ENCODE data around the gene TTC1.
"Not testable (repeated sequence)": the region's sequence is repeated elsewhere in the genome, so short reads cannot be mapped to it uniquely, and the experiment has no call there.

TTC1 gene

GRCh38 chr5:159992566-159992965, 16.4 kb upstream of the TTC1 start:
- H3K27ac ChIP-seq: no peak overlapping the region
- H3K4me3 ChIP-seq: no peak overlapping the region

DNA sequence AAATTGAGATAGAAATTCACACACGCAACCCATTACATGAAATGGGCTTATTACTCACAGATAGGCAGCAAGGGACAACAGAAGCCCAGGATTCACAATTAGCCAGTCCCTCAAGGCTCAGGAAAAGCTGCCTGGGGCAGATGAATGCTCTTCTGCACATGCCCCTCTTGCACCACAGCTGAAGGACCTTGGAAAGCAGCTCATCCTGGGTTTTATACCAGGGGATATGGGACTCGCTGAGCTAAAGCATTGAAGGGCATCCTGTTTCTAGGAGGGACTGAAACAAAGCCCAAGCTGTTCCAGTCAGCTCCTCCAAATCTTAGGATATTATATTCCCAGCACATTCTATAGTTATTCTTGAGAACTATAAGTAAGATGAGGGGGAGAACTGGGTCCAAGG, 15.7 kb upstream of the TTC1 start:
- no peak overlapping the region for H3K4me3 ChIP-seq

DNA sequence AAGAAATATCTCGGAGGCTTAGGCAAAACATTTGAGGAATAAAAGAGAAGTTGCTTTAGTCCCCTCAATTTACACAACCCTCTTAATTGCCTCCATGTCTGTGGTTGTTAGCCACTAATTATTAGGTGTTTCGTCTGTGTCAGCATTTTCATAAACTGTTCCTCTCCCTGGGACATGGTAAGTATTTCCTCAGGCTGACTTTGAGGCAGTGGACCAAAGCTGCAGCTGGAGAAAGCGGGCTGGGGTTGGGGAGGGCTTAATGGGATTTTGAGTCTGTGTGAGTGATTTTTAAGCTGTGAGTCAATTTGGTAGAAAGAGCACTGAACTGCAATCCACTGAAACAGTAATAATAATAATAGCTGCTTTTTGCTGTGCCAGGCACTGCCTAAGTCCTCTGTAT, 13.0 kb upstream of the TTC1 start:
- Histone ChIP-seq H3K27ac (no peak overlapping the region), H3K4me3 (no peak overlapping the region)

More for the DNA sequence above, 15.7 kb upstream of the TTC1 start:
- no peak overlapping the region for H3K27ac ChIP-seq

DNA sequence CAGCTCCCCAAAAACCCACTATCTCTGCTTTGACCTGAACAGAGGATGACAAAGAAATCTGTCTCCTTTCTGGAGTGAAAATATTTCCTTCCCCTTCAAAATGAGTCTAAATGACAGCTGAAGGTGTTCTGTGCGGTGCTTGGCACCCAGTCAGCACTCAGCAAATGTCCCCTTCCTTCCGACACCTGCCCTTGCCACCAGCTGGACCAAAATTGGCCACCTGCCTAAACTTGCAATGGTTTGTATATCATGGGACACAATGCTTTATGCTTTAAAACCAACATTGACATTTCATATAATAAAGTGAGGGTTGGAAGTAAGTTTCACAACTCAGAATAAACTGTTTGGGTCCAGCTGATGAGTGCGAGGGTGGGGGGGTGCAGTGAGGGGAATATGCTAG, 7.5 kb upstream of the TTC1 start:
- H3K4me3 ChIP-seq: no peak overlapping the region
- no peak overlapping the region for H3K27ac ChIP-seq

- H3K27ac ChIP-seq: no peak overlapping the region
- H3K4me3 ChIP-seq: no peak overlapping the region
Measured at GRCh38 chr5:160007514-160007913, 1.4 kb upstream of the TTC1 start.

DNA sequence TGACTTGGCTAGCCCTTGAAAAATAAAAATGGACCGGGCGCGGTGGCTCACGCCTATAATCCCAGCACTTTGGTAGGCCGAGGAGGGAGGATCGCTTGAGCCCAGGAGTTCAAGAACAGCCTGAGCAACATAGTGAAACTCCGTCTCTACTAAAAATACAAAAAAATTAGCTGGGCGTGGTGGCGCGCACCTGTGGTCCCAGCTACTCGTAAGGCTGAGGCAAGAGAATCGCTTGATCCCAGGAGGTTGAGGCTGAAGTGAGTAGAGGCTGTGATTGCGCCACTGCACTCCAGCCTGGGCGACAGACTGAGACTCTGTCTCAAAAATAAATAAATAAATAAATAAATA, 436 bp upstream of the TTC1 start:
- H3K27ac ChIP-seq: peak overlapping the region in 3 of 21 experiments; percentile 76 to 91 (median 89)
- peak overlapping the region; percentile 67 to 93 (median 86) for H3K4me3 ChIP-seq

DNA sequence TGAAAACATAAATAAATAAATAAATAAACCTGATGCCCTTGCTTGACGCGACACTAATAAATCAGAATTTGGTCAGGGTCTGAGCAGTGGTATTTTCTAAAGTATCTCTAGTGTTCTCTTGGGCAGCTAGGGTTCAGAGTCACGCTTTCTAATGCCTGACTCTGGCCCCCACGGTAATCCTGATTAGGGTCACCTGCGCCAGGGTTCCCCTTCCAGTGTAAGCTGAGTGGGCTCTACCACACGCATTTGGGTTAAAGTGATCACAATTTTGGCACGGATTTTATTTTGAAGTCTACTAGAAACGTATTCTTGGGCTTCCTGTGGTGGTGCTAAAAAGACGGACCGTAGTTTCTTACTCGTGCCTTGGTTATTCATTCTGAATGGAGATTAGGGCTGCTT, 651 bp downstream of the TTC1 start:
- H3K4me3 ChIP-seq: peak overlapping the region; percentile 67 to 93 (median 86)
- H3K27ac ChIP-seq: peak overlapping the region in 18 of 21 experiments; percentile 66 to 91 (median 83)

DNA sequence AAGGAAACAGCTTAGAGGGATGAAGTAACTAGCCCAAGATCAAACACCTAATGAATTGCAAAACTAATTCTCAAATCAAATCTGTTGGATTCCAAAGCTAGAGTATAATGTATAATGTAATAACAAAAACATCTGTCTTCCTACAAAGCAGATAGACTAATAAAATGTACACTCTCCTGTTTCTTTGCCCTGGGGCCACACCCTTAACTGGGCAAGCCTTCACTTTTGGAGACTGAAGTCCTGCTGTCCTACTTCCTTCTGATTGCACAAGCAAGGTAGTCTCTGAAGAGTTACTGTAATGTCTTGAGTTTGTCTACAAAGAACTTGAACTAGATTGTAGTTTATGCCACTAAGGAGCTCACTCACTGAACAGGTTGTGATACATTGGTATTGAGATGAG, 2.5 kb downstream of the TTC1 start:
- H3K27ac ChIP-seq: no peak overlapping the region
- H3K4me3 ChIP-seq: no peak overlapping the region

- not testable (repeated sequence) for H3K4me3 ChIP-seq, H3K27ac ChIP-seq
Measured at GRCh38 chr5:160014197-160014596, 5.3 kb downstream of the TTC1 start.

- Histone ChIP-seq H3K27ac (no peak overlapping the region), H3K4me3 (no peak overlapping the region)
Measured at GRCh38 chr5:160018945-160019625, 10.1 kb downstream of the TTC1 start.

DNA sequence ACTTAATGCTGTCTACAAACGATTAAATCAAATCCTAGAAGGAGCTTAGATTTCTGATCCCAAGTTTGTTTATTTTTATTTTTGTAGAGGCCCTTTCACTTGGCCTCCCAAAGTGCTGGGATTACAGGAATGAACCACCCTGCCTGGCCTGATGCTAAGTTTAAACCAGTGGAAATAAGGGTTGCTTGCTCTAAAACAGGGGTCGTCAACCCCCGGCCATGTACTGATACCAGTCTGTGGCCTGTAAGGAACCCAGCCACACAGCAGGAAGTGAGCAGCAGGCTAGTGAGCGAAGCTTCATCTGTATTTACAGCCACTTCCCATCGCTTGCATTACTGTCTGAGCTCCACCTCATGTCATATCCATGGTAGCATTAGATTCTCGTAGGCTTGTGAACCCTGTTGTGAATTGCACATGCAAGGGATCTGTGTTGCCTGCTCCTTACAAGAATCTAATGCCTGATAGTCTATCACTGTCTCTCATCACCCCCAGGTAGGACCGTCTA, 11.4 kb downstream of the TTC1 start:
- no peak overlapping the region for H3K4me3 ChIP-seq
- H3K27ac ChIP-seq: peak overlapping the region in 1 of 21 experiments; percentile 7

GRCh38 chr5:160020964-160021363, 12.0 kb downstream of the TTC1 start:
- Histone ChIP-seq H3K27ac (peak overlapping the region in 2 of 21 experiments; percentile 7 to 13), H3K4me3 (no peak overlapping the region)

DNA sequence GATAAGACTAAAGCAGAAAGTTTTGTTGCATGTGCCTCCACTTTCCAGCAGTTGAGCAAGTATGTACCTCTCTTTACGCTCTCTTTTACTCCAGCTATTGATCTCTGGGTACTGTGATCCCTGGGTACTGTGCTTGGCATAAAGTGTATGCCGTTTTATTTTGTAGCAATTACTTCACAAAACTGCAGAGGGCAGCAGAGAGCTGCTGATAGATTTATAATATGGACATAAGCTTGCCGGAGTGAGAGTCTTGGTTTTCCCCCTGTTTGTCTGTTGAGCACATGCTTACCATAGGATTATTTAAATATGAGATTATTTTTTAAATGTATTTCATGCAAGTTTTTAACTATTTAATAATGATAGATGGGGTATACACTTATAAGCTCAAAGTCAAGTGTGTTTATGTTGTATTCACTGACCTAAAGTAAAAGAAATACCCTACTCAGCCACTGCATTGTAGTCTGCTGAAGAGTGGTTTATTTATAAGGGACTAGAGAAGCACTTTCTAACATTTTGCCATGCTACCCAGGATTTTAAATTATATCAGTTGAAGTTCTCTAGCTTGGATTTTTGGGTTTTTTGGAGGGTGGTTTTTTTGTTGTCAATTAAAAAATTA, 13.0 kb downstream of the TTC1 start:
- H3K27ac ChIP-seq: no peak overlapping the region
- H3K4me3 ChIP-seq: no peak overlapping the region

DNA sequence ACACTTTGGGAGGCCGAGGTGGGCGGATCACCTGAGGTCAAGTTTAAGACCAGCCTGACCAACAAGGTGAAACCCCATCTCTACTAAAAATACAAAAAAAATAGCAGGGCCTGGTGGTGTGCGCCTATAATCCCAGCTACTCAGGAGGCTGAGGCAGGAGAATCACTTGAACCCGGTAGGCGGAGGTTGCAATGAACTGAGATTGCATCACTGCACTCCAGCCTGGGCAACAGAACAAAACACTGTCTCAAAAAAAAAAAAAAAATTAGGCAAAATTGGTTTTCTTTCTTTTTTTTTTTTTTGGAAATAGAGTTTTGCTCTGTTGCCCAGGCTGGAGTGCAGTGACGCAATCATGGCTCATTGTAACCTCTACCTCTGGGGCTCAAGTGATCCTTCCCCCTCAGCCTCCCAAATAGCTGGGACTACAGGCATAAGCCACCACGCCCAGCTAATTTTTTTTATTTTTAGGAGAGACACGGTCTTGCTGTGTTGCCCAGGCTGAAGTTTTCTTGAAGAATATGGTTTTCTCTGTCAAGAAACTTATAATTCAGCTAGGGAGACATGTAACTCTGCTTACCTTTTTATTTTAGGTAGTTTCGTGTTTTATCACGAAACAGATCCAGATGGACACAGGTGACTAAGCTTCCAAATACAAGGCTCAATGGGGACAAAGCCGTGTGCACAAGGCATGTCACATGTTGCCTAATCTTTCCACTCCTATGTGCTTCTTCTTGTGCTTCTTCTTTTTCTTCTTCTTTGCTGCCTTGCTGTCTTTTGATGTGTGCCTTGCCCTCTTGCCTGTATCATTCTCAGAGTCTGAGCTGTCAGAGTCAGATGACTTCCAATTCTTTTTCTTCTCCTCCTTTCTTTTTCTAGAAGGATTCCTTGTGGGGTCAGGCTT, 14.3 kb downstream of the TTC1 start:
- H3K4me3 ChIP-seq: no peak overlapping the region
- peak overlapping the region in 2 of 21 experiments; percentile 30 to 52 for H3K27ac ChIP-seq

DNA sequence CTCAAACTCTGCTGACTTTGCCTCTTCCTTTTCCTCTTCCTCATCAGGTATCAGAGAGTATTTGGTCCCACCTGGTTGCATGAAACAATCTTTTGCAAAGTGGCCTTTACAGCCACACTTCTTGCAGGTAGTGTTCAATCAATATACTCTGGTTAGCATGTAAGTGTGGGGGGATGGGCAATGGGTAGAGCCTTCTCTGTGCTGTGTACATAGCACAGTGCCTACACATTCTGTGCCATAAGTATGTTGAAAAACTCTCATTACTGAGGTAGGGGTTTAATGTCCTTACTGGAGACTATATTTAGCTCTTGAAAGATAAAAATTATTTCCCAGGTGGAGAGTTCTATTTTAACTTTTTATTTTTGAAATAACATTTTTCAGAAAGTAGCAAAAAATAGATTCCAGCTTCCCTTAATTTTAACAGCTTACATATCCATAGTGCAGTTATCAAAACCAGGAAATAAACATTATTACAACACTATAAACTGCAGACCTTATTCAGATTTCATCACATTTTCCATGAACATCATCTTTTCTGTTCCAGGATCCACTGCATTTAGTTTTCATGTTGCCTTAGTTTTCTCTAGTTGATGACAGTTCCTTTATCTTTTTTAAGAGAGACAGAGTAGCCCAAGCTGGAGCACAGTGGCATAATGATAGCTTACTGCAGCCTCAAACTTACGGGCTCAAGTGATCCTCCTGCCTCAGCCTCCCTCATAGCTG, 15.1 kb downstream of the TTC1 start:
- H3K27ac ChIP-seq: peak overlapping the region in 1 of 21 experiments; percentile 52
- H3K4me3 ChIP-seq: no peak overlapping the region

- H3K4me3 ChIP-seq: no peak overlapping the region
- H3K27ac ChIP-seq: no peak overlapping the region
Measured at GRCh38 chr5:160029004-160029403, 20.1 kb downstream of the TTC1 start.

- H3K27ac ChIP-seq: no peak overlapping the region
- no peak overlapping the region for H3K4me3 ChIP-seq
Measured at GRCh38 chr5:160029540-160030139, 20.7 kb downstream of the TTC1 start.

GRCh38 chr5:160030631-160031377, 21.9 kb downstream of the TTC1 start:
- Histone ChIP-seq H3K27ac (peak overlapping the region in 3 of 21 experiments; percentile 6 to 37 (median 15)), H3K4me3 (no peak overlapping the region)
